OCI-LY7 (cell line): ENCODE results near the gene ZNF672. TPM values are rescaled to one million over a fixed set of nuclear protein-coding genes. Genes with fewer than 3 reads are reported as not detected.
A peak's percentile ranks its signal among the peaks of the same experiment; 100 is the strongest.

Experiments used
- BruUV-seq: library from RNA; stranded (reverse); fragments of 400-500 nt; replicated peaks from 2 replicates; lab custom pipeline; 2021; lab: Mats Ljungman, UMichigan
- CTCF ChIA-PET: fragments of 300-600 bp; sonication (Branson Sonifier 250); formaldehyde crosslinking; loops from one replicate; lab custom pipeline; 2022; ENCODE audit warnings: antibody characterized with exemption; ENCODE audit not compliant: unreplicated experiment; lab: Charles Lee
- POLR2A ChIA-PET: fragments of 300-600 bp; sonication (Branson Sonifier 250); formaldehyde crosslinking; loops from one replicate; lab custom pipeline; 2022; ENCODE audit warnings: antibody characterized with exemption; lab: Charles Lee
- DNase-seq: peaks from one replicate; pipeline ENCODE4 v3.0.0-alpha.2; 2015; ENCODE audit warnings: low spot score
- H2AFZ ChIP-seq: fragments of 200-600 bp; sonication (generic), shearing (Covaris generic); 2 replicates; pipeline ENCODE4 v1.6.1; 2014; ENCODE audit warnings: mild to moderate bottlenecking, antibody characterized with exemption, low read length, moderate library complexity
- H3K27ac ChIP-seq: fragments of 200-600 bp; sonication (generic); 2 replicates; pipeline ENCODE4 v1.5.1; 2014; ENCODE audit warnings: mixed run types, low read depth, mild to moderate bottlenecking, moderate library complexity, low read length, inconsistent platforms; ENCODE audit not compliant: poor library complexity, severe bottlenecking
- H3K36me3 ChIP-seq: fragments of 200-600 bp; sonication (generic); 2 replicates; pipeline ENCODE4 v1.6.1; 2014; ENCODE audit warnings: mild to moderate bottlenecking, antibody characterized with exemption, low read length, moderate library complexity, mixed read lengths; ENCODE audit not compliant: insufficient read depth
- H3K4me1 ChIP-seq: fragments of 200-600 bp; sonication (generic); 2 replicates; pipeline ENCODE4 v1.5.1; 2014; ENCODE audit warnings: mild to moderate bottlenecking, low read length; ENCODE audit not compliant: insufficient read depth, poor library complexity, severe bottlenecking
- H3K4me2 ChIP-seq: fragments of 200-600 bp; sonication (generic); 2 replicates; pipeline ENCODE4 v1.6.1; 2014; ENCODE audit warnings: mild to moderate bottlenecking, low read length
- H3K4me3 ChIP-seq: fragments of 200-600 bp; sonication (generic); 2 replicates; pipeline ENCODE4 v1.5.1; 2014; ENCODE audit warnings: mild to moderate bottlenecking, low read depth, low read length; ENCODE audit not compliant: poor library complexity, severe bottlenecking
- H3K79me2 ChIP-seq: fragments of 200-600 bp; sonication (generic); 2 replicates; pipeline ENCODE4 v1.6.1; 2016; ENCODE audit warnings: low read depth, mild to moderate bottlenecking, low read length, moderate library complexity, mixed read lengths; ENCODE audit not compliant: insufficient read depth
- H3K9me2 ChIP-seq: fragments of 200-600 bp; sonication (generic); 2 replicates; pipeline ENCODE4 v1.6.1; 2016; ENCODE audit warnings: mild to moderate bottlenecking, low read length, mixed read lengths; ENCODE audit not compliant: insufficient read depth
- H3K9me3 ChIP-seq: fragments of 200-600 bp; sonication (generic); 2 replicates; pipeline ENCODE4 v1.6.1; 2014; ENCODE audit warnings: mild to moderate bottlenecking, mixed run types, low read length, mixed read lengths
- H4K20me1 ChIP-seq: fragments of 200-600 bp; sonication (generic); 2 replicates; pipeline ENCODE4 v1.6.1; 2014; ENCODE audit warnings: mild to moderate bottlenecking, antibody characterized with exemption, low read length, moderate library complexity, mixed read lengths; ENCODE audit not compliant: insufficient read depth
- CTCF ChIP-seq: fragments of 200-600 bp; sonication (generic); conservative IDR thresholded peaks from 2 replicates; pipeline ENCODE4 v1.5.1; 2014; ENCODE audit warnings: mild to moderate bottlenecking, antibody characterized with exemption, low read length, moderate library complexity, mixed read lengths
- EZH2phosphoT487 ChIP-seq: fragments of 200-600 bp; sonication (generic); IDR thresholded peaks from 2 replicates; pipeline ENCODE4 v1.6.1; 2018; ENCODE audit warnings: low read depth, borderline replicate concordance, mild to moderate bottlenecking, mixed run types, antibody characterized with exemption, low read length, moderate library complexity, mixed read lengths
- intact Hi-C: fragments of 100-400 bp; cut with micrococcal nuclease; formaldehyde crosslinking; loops from one replicate; pipeline ENCODE4 v1.10.0; 2022; ENCODE audit not compliant: unreplicated experiment
- total RNA-seq, 2 experiments: library from RNA; depleted of rRNA in 1 of 2; stranded (reverse); fragments of >200 nt in 1 of 2; shearing (Covaris generic) in 1 of 2; gene quantifications; 2 replicates each; pipeline ENCODE4 v1.2.3, GENCODE V29; 2014 to 2022

The ZNF672 gene
- total RNA-seq, 2 experiments from 2014 or later, result 52.7 to 56.1 TPM

GRCh38 chr1:248857201-248857600 lies 19.2 kb downstream of the ZNF672 start:
- Histone ChIP-seq H3K27ac (peak overlapping the region; percentile 72), H3K4me2 (peak overlapping the region; percentile 99), H2AFZ (no peak overlapping the region), H3K36me3 (peaks cover 44% of the 10 kb centered on the region), H4K20me1 (no peaks in the 10 kb centered on the region), H3K9me2 (no peaks in the 10 kb centered on the region), H3K4me3 (peak overlapping the region; percentile 79), H3K9me3 (no peaks in the 10 kb centered on the region), H3K4me1 (peaks cover 34% of the 10 kb centered on the region), H3K79me2 (peaks cover 11% of the 10 kb centered on the region; the same call in 1 of the 2 replicates)
- DNase-seq, result no peak
- BruUV-seq, result no TSS peak
- TF ChIP-seq CTCF (no peak), EZH2phosphoT487 (no peak)
- ChIA-PET POLR2A (interaction anchor here (0.6 to 1.0 kb wide), 2 partner anchors 20 to 32 kb away, joined by 3 to 5 read pairs; no protein-coding TSS in a partner anchor), CTCF (no interaction called here)
- intact Hi-C loops, result no loop called here

GRCh38 chr1:248857749-248858095 lies 19.7 kb downstream of the ZNF672 start:
- H3K79me2 ChIP-seq, result peaks cover 11% of the 10 kb centered on the region; the same call in 1 of the 2 replicates
- TF ChIP-seq CTCF, result no peak
- TF ChIP-seq EZH2phosphoT487, result no peak
- intact Hi-C loops, result loop anchor here (1.0 kb wide), 2 partner anchors 16 to 19 kb away; partner anchors contain the start of gene ZNF672
- peak; percentile 13 for DNase-seq
- no peaks in the 10 kb centered on the region for H3K9me3 ChIP-seq
- peak overlapping the region; percentile 72 for H3K27ac ChIP-seq
- H3K4me3 ChIP-seq, result peak overlapping the region; percentile 79
- no TSS peak for BruUV-seq
- peak overlapping the region; percentile 79 for H2AFZ ChIP-seq
- no peaks in the 10 kb centered on the region for H3K9me2 ChIP-seq
- POLR2A ChIA-PET, result interaction anchor here (1.4 to 4.2 kb wide), 5 partner anchors 15 to 46 kb away, joined by 8 to 31 read pairs (median 17); partner anchors contain the start of genes SH3BP5L and ZNF672
- H3K4me2 ChIP-seq, result peak overlapping the region; percentile 99
- no peaks in the 10 kb centered on the region for H4K20me1 ChIP-seq
- H3K36me3 ChIP-seq, result peaks cover 38% of the 10 kb centered on the region
- CTCF ChIA-PET, result interaction anchor here (0.6 to 2.4 kb wide), 4 partner anchors 16 to 56 kb away, joined by 3 to 8 read pairs (median 5); partner anchors contain the start of gene ZNF672
- H3K4me1 ChIP-seq, result peaks cover 33% of the 10 kb centered on the region
